Neural cell (in vitro differentiated cells): Measurements from ENCODE around the gene HSD3B7. TPM values are rescaled to one million over a fixed set of nuclear protein-coding genes. Genes with fewer than 3 reads are reported as not detected.

Experiments
- H2AFZ ChIP-seq: fragments of 200-600, 300-800 bp; sonication (generic), shearing (Covaris generic); 2 replicates; pipeline ENCODE4 v1.6.0; 2014; ENCODE audit warnings: low read depth, mild to moderate bottlenecking, antibody characterized with exemption, low read length, moderate library complexity
- H3F3A ChIP-seq: fragments of 200-600 bp; shearing (Covaris generic); 2 replicates; pipeline ENCODE4 v1.6.1; 2016; ENCODE audit warnings: mild to moderate bottlenecking, moderate library complexity, mixed read lengths, antibody characterized with exemption, low read length; ENCODE audit not compliant: insufficient read depth, poor library complexity, severe bottlenecking
- H3K27ac ChIP-seq: fragments of 200-600, 300-800 bp; sonication (generic), shearing (Covaris generic); 2 replicates; pipeline ENCODE4 v1.5.1; 2014; ENCODE audit warnings: mild to moderate bottlenecking, low read length, moderate library complexity
- H3K27me3 ChIP-seq: fragments of 300-800, 200-600 bp; sonication (generic), shearing (Covaris generic); 2 replicates; pipeline ENCODE4 v1.6.0; 2014; ENCODE audit warnings: mild to moderate bottlenecking, low read depth, low read length, moderate library complexity; ENCODE audit not compliant: insufficient read depth
- H3K36me3 ChIP-seq: fragments of 300-800, 200-600 bp; sonication (generic), shearing (Covaris generic); 2 replicates; pipeline ENCODE4 v1.5.1; 2014; ENCODE audit warnings: mild to moderate bottlenecking, antibody characterized with exemption, low read length, moderate library complexity; ENCODE audit not compliant: insufficient read depth
- H3K4me2 ChIP-seq: fragments of 300-800, 200-600 bp; sonication (generic), shearing (Covaris generic); 2 replicates; pipeline ENCODE4 v1.6.0; 2014; ENCODE audit warnings: mild to moderate bottlenecking, low read length
- H3K4me3 ChIP-seq: fragments of 300-800, 200-600 bp; sonication (generic), shearing (Covaris generic); 2 replicates; pipeline ENCODE4 v1.5.1; 2014; ENCODE audit warnings: mild to moderate bottlenecking, low read length, moderate library complexity
- H3K79me2 ChIP-seq: fragments of 200-600 bp; shearing (Covaris generic); replicated peaks from 2 replicates; pipeline ENCODE4 v1.6.0; 2014; ENCODE audit warnings: mild to moderate bottlenecking, low read length, moderate library complexity; ENCODE audit not compliant: insufficient read depth
- H3K9ac ChIP-seq: fragments of 300-800, 200-600 bp; sonication (generic), shearing (Covaris generic); 2 replicates; pipeline ENCODE4 v1.6.1; 2016; ENCODE audit warnings: mild to moderate bottlenecking, low read length, mixed read lengths
- H3K9me2 ChIP-seq: fragments of 200-600 bp; shearing (Covaris generic); 2 replicates; pipeline ENCODE4 v1.6.1; 2016; ENCODE audit warnings: mild to moderate bottlenecking, low read length, mixed read lengths; ENCODE audit not compliant: insufficient read depth
- H3K9me3 ChIP-seq: fragments of 200-600, 300-800 bp; sonication (generic), shearing (Covaris generic); 2 replicates; pipeline ENCODE4 v1.6.1; 2016; ENCODE audit warnings: mild to moderate bottlenecking, mixed run types, low read length, moderate library complexity, mixed read lengths
- H4K20me1 ChIP-seq: fragments of 200-600 bp; shearing (Covaris generic); 2 replicates; pipeline ENCODE4 v1.6.1; 2016; ENCODE audit warnings: mild to moderate bottlenecking, mixed run types; ENCODE audit not compliant: insufficient read depth
- CTCF ChIP-seq: fragments of 450-650 bp; IDR thresholded peaks from 2 replicates; pipeline ENCODE4 v1.5.1; 2014; ENCODE audit warnings: antibody characterized with exemption, mild to moderate bottlenecking, moderate library complexity; ENCODE audit not compliant: poor library complexity, severe bottlenecking
- EP300 ChIP-seq: fragments of 450-650 bp; conservative IDR thresholded peaks from 2 replicates; pipeline ENCODE4 v1.6.1; 2014; ENCODE audit warnings: antibody characterized with exemption, mild to moderate bottlenecking, moderate library complexity; ENCODE audit not compliant: poor library complexity, severe bottlenecking
- EZH2 ChIP-seq: fragments of 200-600, 300-800 bp; shearing (Covaris generic), sonication (generic); IDR thresholded peaks from 2 replicates; pipeline ENCODE4 v1.6.1; 2014; ENCODE audit warnings: antibody characterized with exemption, low read length, borderline replicate concordance, mild to moderate bottlenecking; ENCODE audit not compliant: insufficient read depth, poor library complexity, severe bottlenecking
- MXI1 ChIP-seq: fragments of 450-650 bp; conservative IDR thresholded peaks from 2 replicates; pipeline ENCODE4 v1.6.1; 2014; ENCODE audit warnings: antibody characterized with exemption, mild to moderate bottlenecking; ENCODE audit not compliant: poor library complexity, severe bottlenecking
- POLR2AphosphoS5 ChIP-seq: IDR thresholded peaks from 2 replicates; pipeline ENCODE4 v1.6.1; 2012
- RAD21 ChIP-seq: fragments of 450-650 bp; conservative IDR thresholded peaks from 2 replicates; pipeline ENCODE4 v1.6.1; 2014; ENCODE audit warnings: antibody characterized with exemption, mild to moderate bottlenecking, moderate library complexity
- REST ChIP-seq: IDR thresholded peaks from 2 replicates; pipeline ENCODE4 v1.6.1; 2012; ENCODE audit warnings: borderline replicate concordance
- SMC3 ChIP-seq: fragments of 450-650 bp; conservative IDR thresholded peaks from 2 replicates; pipeline ENCODE4 v1.6.1; 2014; ENCODE audit warnings: antibody characterized with exemption, mild to moderate bottlenecking, moderate library complexity; ENCODE audit not compliant: poor library complexity
- TAF1 ChIP-seq: IDR thresholded peaks from 2 replicates; pipeline ENCODE4 v1.6.1; 2012; ENCODE audit warnings: low read depth
- polyA plus RNA-seq: library from polyadenylated mRNA; depleted of rRNA; stranded (reverse); fragments of >200 nt; gene quantifications from 2 replicates; pipeline ENCODE4 v1.2.3, GENCODE V29; 2014

HSD3B7 gene
- polyA plus RNA-seq, 1 donor from 2014 or later, result 3.4 TPM

DNA sequence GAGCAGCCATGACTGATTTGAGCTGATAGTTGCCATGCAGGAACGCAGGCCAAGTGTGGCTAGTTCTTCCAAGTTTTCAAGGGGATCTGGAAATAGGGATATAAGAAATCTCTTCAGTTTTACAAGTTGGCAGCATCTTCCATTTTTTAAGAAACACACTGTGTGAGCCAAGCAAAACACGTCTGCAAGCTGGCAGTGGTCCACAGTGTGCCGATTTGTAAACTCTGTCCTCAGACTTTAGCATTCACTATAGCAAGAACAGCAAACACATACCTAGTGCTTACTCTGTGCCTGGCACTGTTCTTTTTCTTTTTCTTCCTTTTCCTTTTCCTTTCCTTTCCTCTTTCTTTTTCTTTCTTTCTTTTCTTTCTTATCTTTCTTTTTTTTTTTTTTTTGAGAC, 33.3 kb upstream of the HSD3B7 start:
- no peaks in the 10 kb centered on the region for H3K27me3 ChIP-seq
- H3K4me3 ChIP-seq, result no peak overlapping the region
- H3K79me2 ChIP-seq, result peaks cover 4% of the 10 kb centered on the region
- H2AFZ ChIP-seq, result no peak overlapping the region
- no peaks in the 10 kb centered on the region for H3F3A ChIP-seq
- no peak overlapping the region for H3K27ac ChIP-seq
- no peak overlapping the region for H3K4me2 ChIP-seq
- H3K9me3 ChIP-seq, result no peaks in the 10 kb centered on the region
- no peak overlapping the region for H3K9ac ChIP-seq
- no peak for TF ChIP-seq POLR2AphosphoS5
- TF ChIP-seq TAF1, result no peak
- no peak for TF ChIP-seq CTCF
- TF ChIP-seq EZH2, result no peak
- TF ChIP-seq MXI1, result no peak
- no peak for TF ChIP-seq SMC3
- no peak for TF ChIP-seq EP300
- TF ChIP-seq RAD21, result no peak
- no peak for TF ChIP-seq REST
- H3K36me3 ChIP-seq, result no peaks in the 10 kb centered on the region
- H3K9me2 ChIP-seq, result no peaks in the 10 kb centered on the region
- H4K20me1 ChIP-seq, result no peaks in the 10 kb centered on the region

GRCh38 chr16:30953111-30953510, 31.9 kb upstream of the HSD3B7 start:
- peaks cover 4% of the 10 kb centered on the region for H3K79me2 ChIP-seq

More at GRCh38 chr16:30953111-30953510, 31.9 kb upstream of the HSD3B7 start:
- Histone ChIP-seq H3F3A (peaks cover 5% of the 10 kb centered on the region), H3K27ac (no peak overlapping the region), H3K9me2 (no peaks in the 10 kb centered on the region), H3K27me3 (no peaks in the 10 kb centered on the region), H4K20me1 (no peaks in the 10 kb centered on the region), H2AFZ (no peak overlapping the region), H3K4me2 (no peak overlapping the region), H3K9ac (no peak overlapping the region), H3K9me3 (no peaks in the 10 kb centered on the region), H3K36me3 (no peaks in the 10 kb centered on the region), H3K4me3 (no peak overlapping the region)
- TF ChIP-seq SMC3, result no peak
- no peak for TF ChIP-seq TAF1
- TF ChIP-seq REST, result no peak
- TF ChIP-seq POLR2AphosphoS5, result peak; percentile 9
- no peak for TF ChIP-seq MXI1
- no peak for TF ChIP-seq CTCF
- no peak for TF ChIP-seq EZH2
